Liver (tissue), 9 donors: Measurements from ENCODE around the gene ZBTB11. TPM values are rescaled to one million over a fixed set of nuclear protein-coding genes. Genes with fewer than 3 reads are reported as not detected.

Experiments
- DNase-seq: peaks from one replicate; pipeline ENCODE4 v3.0.0-alpha.2; 2017; ENCODE audit warnings: low spot score
- H3K27ac ChIP-seq, 2 donors: one replicate each; pipeline ENCODE4 v1.7.0; 2013; ENCODE audit warnings: inconsistent platforms in 2 of 2, low read length in 2 of 2, control low read depth in 1 of 2, low read depth in 1 of 2, mild to moderate bottlenecking in 1 of 2
- H3K27me3 ChIP-seq, 4 donors: one replicate each; pipeline versions ENCODE4 v1.6.1 to v1.7.0; 2013; ENCODE audit warnings: low read length in 3 of 4, inconsistent platforms in 1 of 4, mild to moderate bottlenecking in 1 of 4, moderate library complexity in 1 of 4; ENCODE audit not compliant: control insufficient read depth in 4 of 4, insufficient read depth in 4 of 4
- H3K36me3 ChIP-seq, 4 donors: one replicate each; pipeline versions ENCODE4 v1.6.1 to v1.7.0; 2013; ENCODE audit warnings: low read length in 3 of 4, mild to moderate bottlenecking in 3 of 4, low read depth in 1 of 4, moderate library complexity in 1 of 4; ENCODE audit not compliant: control insufficient read depth in 4 of 4, insufficient read depth in 3 of 4
- H3K4me1 ChIP-seq, 4 donors: one replicate each; pipeline versions ENCODE4 v1.6.1 to v1.7.0; 2013; ENCODE audit warnings: low read length in 3 of 4, mild to moderate bottlenecking in 3 of 4, moderate library complexity in 1 of 4; ENCODE audit not compliant: control insufficient read depth in 4 of 4, insufficient read depth in 4 of 4
- H3K4me3 ChIP-seq, 3 donors: one replicate each; pipeline versions ENCODE4 v1.6.1 to v1.7.0; 2013; ENCODE audit warnings: low read length in 3 of 3, control low read depth in 1 of 3, low read depth in 1 of 3, mild to moderate bottlenecking in 1 of 3
- H3K9ac ChIP-seq, 2 donors: one replicate each; pipeline ENCODE4 v1.7.0; 2013; ENCODE audit warnings: low read length in 2 of 2, mild to moderate bottlenecking in 2 of 2, moderate library complexity in 2 of 2, control low read depth in 1 of 2, low read depth in 1 of 2
- H3K9me3 ChIP-seq, 4 donors: one replicate each; pipeline versions ENCODE4 v1.6.1 to v1.7.0; 2013; ENCODE audit warnings: low read length in 3 of 4; ENCODE audit not compliant: control insufficient read depth in 4 of 4
- ATF3 ChIP-seq: IDR thresholded peaks from 2 replicates; pipeline ENCODE4 v1.6.1; 2016; ENCODE audit warnings: antibody characterized with exemption
- CTCF ChIP-seq: fragments of 150-350 bp; IDR thresholded peaks from 2 replicates; pipeline ENCODE4 v1.5.1; 2017; ENCODE audit warnings: improper control_type of control experiment, low read depth, low read length; ENCODE audit not compliant: missing input control
- EGR1 ChIP-seq, 2 donors: IDR thresholded peaks; 2 replicates each; pipeline ENCODE4 v1.6.1; 2016 to 2018; ENCODE audit warnings: antibody characterized with exemption in 2 of 2, low read depth in 2 of 2
- FOXA1 ChIP-seq: IDR thresholded peaks from 2 replicates; pipeline ENCODE4 v1.6.1; 2016; ENCODE audit warnings: antibody characterized with exemption
- GABPA ChIP-seq, 2 donors: IDR thresholded peaks in 1 of 2; conservative IDR thresholded peaks in 1 of 2; 2 replicates each; pipeline ENCODE4 v1.6.1; 2016; ENCODE audit warnings: antibody characterized with exemption in 2 of 2, mild to moderate bottlenecking in 1 of 2, moderate library complexity in 1 of 2
- JUND ChIP-seq, 2 donors: IDR thresholded peaks; 2 replicates each; pipeline ENCODE4 v1.6.1; 2016; ENCODE audit warnings: antibody characterized with exemption in 2 of 2
- NR2F2 ChIP-seq: IDR thresholded peaks from 2 replicates; pipeline ENCODE4 v1.6.1; 2016; ENCODE audit warnings: antibody characterized with exemption
- RAD21 ChIP-seq, 2 donors: IDR thresholded peaks; 2 replicates each; pipeline ENCODE4 v1.6.1; 2016; ENCODE audit warnings: antibody characterized with exemption in 2 of 2, mild to moderate bottlenecking in 2 of 2
- REST ChIP-seq: IDR thresholded peaks from 2 replicates; pipeline ENCODE4 v1.6.1; 2016; ENCODE audit warnings: antibody characterized with exemption, mild to moderate bottlenecking
- RXRA ChIP-seq, 2 donors: IDR thresholded peaks; 2 replicates each; pipeline ENCODE4 v1.6.1; 2017 to 2018; ENCODE audit warnings: antibody characterized with exemption in 2 of 2, mild to moderate bottlenecking in 1 of 2
- YY1 ChIP-seq: IDR thresholded peaks from 2 replicates; pipeline ENCODE4 v1.6.1; 2016; ENCODE audit warnings: antibody characterized with exemption, mild to moderate bottlenecking
- ZBTB33 ChIP-seq: IDR thresholded peaks from 2 replicates; pipeline ENCODE4 v1.6.1; 2016; ENCODE audit warnings: antibody characterized with exemption
- WGBS: extraction: QIAGEN DNeasy Blood & Tissue Kit; methylation state at CpG from one replicate; pipeline ENCODE4 v1.1.7; 2013; 5-methylcytosine and 5-hydroxymethylcytosine counted together
- polyA plus RNA-seq, 2 donors: library from polyadenylated mRNA; stranded (reverse) in 1 of 2; unstranded in 1 of 2; fragments of 200-250 nt in 1 of 2; fragments of >200 nt in 1 of 2; fragmentation: Nextera tagmentation in 1 of 2; extraction: Ambion mirVana in 1 of 2; gene quantifications; one replicate each; pipeline versions ENCODE4 v1.2.1 to v1.2.3, GENCODE V29; 2013 to 2015
- total RNA-seq, 2 donors: library from RNA; depleted of rRNA; stranded (reverse); fragments of >200 nt; gene quantifications; one replicate each; pipeline ENCODE4 v1.2.3, GENCODE V29; 2014
- donor health status: healthy.
- donor health status: healthy.
- donor health status: healthy.
- donor health status: healthy.
- donor health status: healthy.

ZBTB11 gene
- total and polyA plus RNA-seq, 4 donors: 3.8 to 18.7 (median 9.2) TPM

GRCh38 chr3:101722394-101723173 lies 45.7 kb upstream of the ZBTB11 start:
- 58% methylated on average over 7 of the region's 7 CpGs for WGBS

GRCh38 chr3:101720851-101721840 lies 44.2 kb upstream of the ZBTB11 start:
- Histone ChIP-seq H3K9me3 (no peaks in the 10 kb centered on the region), H3K27ac (no peak overlapping the region), H3K4me1 (peaks cover 0 to 10% (median 6%) of the 10 kb centered on the region in 4 donors), H3K9ac (no peak overlapping the region), H3K4me3 (no peak overlapping the region), H3K36me3 (no peaks in the 10 kb centered on the region), H3K27me3 (no peaks in the 10 kb centered on the region)
- WGBS: 77% methylated on average over 10 of the region's 10 CpGs
- TF ChIP-seq NR2F2: no peak
- TF ChIP-seq ATF3: no peak
- no peak for TF ChIP-seq RXRA (IDR thresholded peaks at IDR 0.05)
- no peak for TF ChIP-seq CTCF
- TF ChIP-seq GABPA (IDR thresholded peaks at IDR 0.05 in 1 of 2, conservative IDR thresholded peaks at IDR 0.05 in 1 of 2): no peak
- TF ChIP-seq YY1: no peak
- no peak for TF ChIP-seq JUND (IDR thresholded peaks at IDR 0.05)
- no peak for TF ChIP-seq FOXA1
- TF ChIP-seq REST: no peak
- no peak for TF ChIP-seq RAD21 (IDR thresholded peaks at IDR 0.05)
- no peak for TF ChIP-seq ZBTB33
- DNase-seq: no peak

More at GRCh38 chr3:101722394-101723173, 45.7 kb upstream of the ZBTB11 start:
- Histone ChIP-seq H3K27me3 (no peaks in the 10 kb centered on the region), H3K4me1 (peaks cover 0 to 10% (median 6%) of the 10 kb centered on the region in 4 donors), H3K9ac (no peak overlapping the region), H3K4me3 (no peak overlapping the region), H3K27ac (peak overlapping the region in 1 of 2 donors; percentile 60), H3K9me3 (no peaks in the 10 kb centered on the region), H3K36me3 (no peaks in the 10 kb centered on the region)
- TF ChIP-seq EGR1 (IDR thresholded peaks at IDR 0.05; ENCODE audit: low read depth in 2 of 2): no peak
- no peak for TF ChIP-seq REST
- TF ChIP-seq RAD21 (IDR thresholded peaks at IDR 0.05): no peak
- DNase-seq: no peak
